Tibial nerve (tissue), 4 donors: ENCODE measurements around the gene PCBP4.

Experiments
- CTCF ChIP-seq, 5 experiments: fragments of 200-600 bp in 3 of 5; fragments of 450-650 bp in 2 of 5; sonication (generic) in 3 of 5; IDR thresholded peaks; one replicate each; pipeline ENCODE4 v1.5.1; 2016 to 2019; ENCODE audit warnings: antibody characterized with exemption in 5 of 5, mild to moderate bottlenecking in 3 of 5, moderate library complexity in 2 of 5
- EP300 ChIP-seq, 2 donors: sonication (generic); formaldehyde crosslinking; IDR thresholded peaks; one replicate each; pipeline ENCODE4 v1.6.1; 2017; ENCODE audit warnings: antibody characterized with exemption in 2 of 2, mild to moderate bottlenecking in 1 of 2
- POLR2A ChIP-seq, 2 donors: fragments of 450-650 bp; IDR thresholded peaks; one replicate each; pipeline ENCODE4 v1.6.1; 2017; ENCODE audit warnings: antibody characterized with exemption in 2 of 2, mild to moderate bottlenecking in 2 of 2, moderate library complexity in 2 of 2

- no peak for TF ChIP-seq CTCF (IDR thresholded peaks at IDR 0.05)
- no peak for TF ChIP-seq EP300 (IDR thresholded peaks at IDR 0.05)
- TF ChIP-seq POLR2A (IDR thresholded peaks at IDR 0.05) = no peak
Observed at GRCh38 chr3:51954105-51954504, 13.1 kb downstream of the PCBP4 start.
